ENCODE results near the gene ZCCHC3. TPM values are rescaled to one million over a fixed set of nuclear protein-coding genes. Genes with fewer than 3 reads are reported as not detected.
"Not testable (repeated sequence)": the region's sequence is repeated elsewhere in the genome, so short reads cannot be mapped to it uniquely, and the experiment has no call there.

Gene ZCCHC3
- polyA plus RNA-seq, 2 donors: 5.7 to 6.2 TPM

DNA sequence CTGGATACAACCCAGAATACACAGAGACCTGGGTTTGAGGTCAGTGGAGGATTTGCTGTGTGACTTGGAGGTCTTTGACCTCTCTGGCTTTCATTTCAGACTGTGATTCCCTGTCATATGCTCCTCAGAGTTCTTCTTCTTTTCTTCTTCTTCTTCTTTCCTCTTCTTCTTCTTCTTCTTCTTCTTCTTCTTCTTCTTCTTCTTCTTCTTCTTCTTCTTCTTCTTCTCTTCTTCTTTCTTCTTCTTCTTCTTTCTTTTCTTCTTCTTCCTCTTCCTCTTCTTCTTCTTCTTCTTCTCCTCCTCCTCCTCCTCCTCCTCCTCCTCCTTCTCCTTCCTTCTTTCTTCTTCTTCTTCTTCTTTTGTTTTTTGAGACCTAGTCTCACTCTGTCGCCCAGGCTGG lies 38.7 kb downstream of the ZCCHC3 start:
- H3K9me3 ChIP-seq (ENCODE audit: control insufficient read depth in 2 of 2, insufficient read depth in 1 of 2, low read depth in 1 of 2, low read length in 1 of 2); H3K4me1 ChIP-seq (ENCODE audit: control insufficient read depth in 2 of 2, insufficient read depth in 2 of 2, low read length in 1 of 2); H3K27ac ChIP-seq (ENCODE audit: low read depth in 2 of 2, low read length in 1 of 2); H3K36me3 ChIP-seq (ENCODE audit: control insufficient read depth in 2 of 2, insufficient read depth in 2 of 2, low read length in 1 of 2); H3K27me3 ChIP-seq (ENCODE audit: control insufficient read depth in 1 of 2, insufficient read depth in 2 of 2, low read length in 2 of 2); H3K4me3 ChIP-seq (ENCODE audit: low read depth in 1 of 2, low read length in 2 of 2): not testable (repeated sequence)
- WGBS, 2 donors: 93 to 100% methylated on average over 1 of the region's 1 CpG

DNA sequence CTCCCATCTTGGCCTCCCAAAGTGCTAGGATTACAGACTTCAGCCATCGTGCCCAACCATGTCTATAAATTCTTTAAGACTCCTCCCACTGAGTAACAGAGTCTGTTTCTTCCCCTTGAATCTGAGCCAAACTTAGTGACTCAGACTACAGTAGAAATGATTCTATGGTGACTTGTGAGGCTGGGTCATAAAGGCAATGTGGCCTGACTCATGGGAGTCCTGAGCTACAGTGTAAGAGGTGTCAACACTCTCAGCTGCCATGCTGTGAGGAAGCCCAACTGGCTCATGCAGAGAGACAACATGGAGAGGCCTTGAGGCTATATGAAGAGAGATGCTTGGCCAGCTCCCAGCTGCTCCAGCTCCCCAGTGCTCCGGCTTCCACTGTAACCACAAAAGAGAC lies 44.3 kb downstream of the ZCCHC3 start:
- no peak overlapping the region for H3K4me3 ChIP-seq (ENCODE audit: low read depth in 1 of 2, low read length in 2 of 2)
- peaks cover 5 to 6% of the 10 kb centered on the region in 2 donors for H3K9me3 ChIP-seq (ENCODE audit: control insufficient read depth in 2 of 2, insufficient read depth in 1 of 2, low read depth in 1 of 2, low read length in 1 of 2)
- WGBS, 2 donors: 51 to 62% methylated on average over 2 of the region's 2 CpGs
- no peaks in the 10 kb centered on the region for H3K36me3 ChIP-seq (ENCODE audit: control insufficient read depth in 2 of 2, insufficient read depth in 2 of 2, low read length in 1 of 2)
- H3K27me3 ChIP-seq (ENCODE audit: control insufficient read depth in 1 of 2, insufficient read depth in 2 of 2, low read length in 2 of 2): no peaks in the 10 kb centered on the region
- peaks cover 0 to 3% of the 10 kb centered on the region in 2 donors for H3K4me1 ChIP-seq (ENCODE audit: control insufficient read depth in 2 of 2, insufficient read depth in 2 of 2, low read length in 1 of 2)
- no peak overlapping the region for H3K27ac ChIP-seq (ENCODE audit: low read depth in 2 of 2, low read length in 1 of 2)

DNA sequence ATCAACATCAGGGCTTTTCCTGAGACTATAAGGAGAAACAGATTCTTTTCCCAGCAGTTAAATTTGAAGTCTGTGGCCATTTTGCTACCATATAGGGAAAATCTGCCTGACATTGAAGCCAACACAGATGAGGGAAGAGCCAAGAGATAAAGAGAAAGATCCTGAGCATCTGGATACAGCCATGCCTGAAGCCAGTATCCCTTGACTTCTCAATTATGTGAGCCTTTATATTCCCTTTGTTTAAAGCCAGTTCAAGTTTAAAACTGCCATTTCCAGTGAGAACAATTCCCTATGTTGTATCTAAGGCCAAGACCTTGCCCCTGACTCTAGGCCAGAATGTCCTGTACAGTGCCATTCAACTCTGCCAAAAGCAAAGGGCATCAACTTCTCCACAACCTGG lies 45.7 kb downstream of the ZCCHC3 start:
- Histone ChIP-seq H3K9me3 (ENCODE audit: control insufficient read depth in 2 of 2, insufficient read depth in 1 of 2, low read depth in 1 of 2, low read length in 1 of 2) (peaks cover 5 to 6% of the 10 kb centered on the region in 2 donors), H3K36me3 (ENCODE audit: control insufficient read depth in 2 of 2, insufficient read depth in 2 of 2, low read length in 1 of 2) (no peaks in the 10 kb centered on the region), H3K4me1 (ENCODE audit: control insufficient read depth in 2 of 2, insufficient read depth in 2 of 2, low read length in 1 of 2) (peaks cover 0 to 3% of the 10 kb centered on the region in 2 donors), H3K27ac (ENCODE audit: low read depth in 2 of 2, low read length in 1 of 2) (no peak overlapping the region), H3K27me3 (ENCODE audit: control insufficient read depth in 1 of 2, insufficient read depth in 2 of 2, low read length in 2 of 2) (no peaks in the 10 kb centered on the region), H3K4me3 (ENCODE audit: low read depth in 1 of 2, low read length in 2 of 2) (no peak overlapping the region)

DNA sequence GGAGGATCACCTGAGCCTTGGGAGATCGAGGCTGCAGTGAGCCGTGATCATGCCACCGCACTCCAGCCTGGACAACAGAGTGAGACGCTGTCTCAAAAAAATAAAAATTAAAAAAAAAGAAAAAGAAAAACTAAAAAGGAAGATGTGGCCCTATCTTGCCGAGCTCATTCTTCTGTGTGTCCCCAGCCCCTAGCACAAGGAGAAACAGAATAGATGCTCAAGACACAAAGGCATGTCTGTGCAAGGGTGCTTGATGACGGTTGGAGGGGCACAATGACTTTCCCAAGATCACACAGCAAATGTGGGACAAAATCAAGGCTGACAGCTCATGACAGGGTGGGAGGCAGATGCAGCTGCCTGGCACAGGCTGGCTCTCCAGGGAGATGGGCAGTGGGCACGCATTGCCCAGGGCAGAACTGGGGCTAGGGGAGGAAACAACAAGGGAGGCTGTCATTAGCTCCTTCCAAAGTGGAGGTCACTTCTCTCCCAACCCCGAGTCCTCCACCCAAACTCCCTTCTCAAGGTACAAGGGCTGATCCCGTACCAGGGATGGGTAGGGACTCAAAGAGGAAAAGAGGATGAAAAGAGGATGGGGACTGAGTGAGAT lies 48.8 kb downstream of the ZCCHC3 start:
- Histone ChIP-seq H3K9me3 (ENCODE audit: control insufficient read depth in 2 of 2, insufficient read depth in 1 of 2, low read depth in 1 of 2, low read length in 1 of 2) (peaks cover 5 to 6% of the 10 kb centered on the region in 2 donors), H3K4me1 (ENCODE audit: control insufficient read depth in 2 of 2, insufficient read depth in 2 of 2, low read length in 1 of 2) (peaks cover 0 to 5% of the 10 kb centered on the region in 2 donors), H3K27ac (ENCODE audit: low read depth in 2 of 2, low read length in 1 of 2) (peak overlapping the region; percentile 5 to 80), H3K27me3 (ENCODE audit: control insufficient read depth in 1 of 2, insufficient read depth in 2 of 2, low read length in 2 of 2) (no peaks in the 10 kb centered on the region), H3K4me3 (ENCODE audit: low read depth in 1 of 2, low read length in 2 of 2) (peak overlapping the region in 1 of 2 donors; percentile 56), H3K36me3 (ENCODE audit: control insufficient read depth in 2 of 2, insufficient read depth in 2 of 2, low read length in 1 of 2) (no peaks in the 10 kb centered on the region)
- 67 to 71% methylated on average over 9 of the region's 9 CpGs for WGBS, 2 donors

DNA sequence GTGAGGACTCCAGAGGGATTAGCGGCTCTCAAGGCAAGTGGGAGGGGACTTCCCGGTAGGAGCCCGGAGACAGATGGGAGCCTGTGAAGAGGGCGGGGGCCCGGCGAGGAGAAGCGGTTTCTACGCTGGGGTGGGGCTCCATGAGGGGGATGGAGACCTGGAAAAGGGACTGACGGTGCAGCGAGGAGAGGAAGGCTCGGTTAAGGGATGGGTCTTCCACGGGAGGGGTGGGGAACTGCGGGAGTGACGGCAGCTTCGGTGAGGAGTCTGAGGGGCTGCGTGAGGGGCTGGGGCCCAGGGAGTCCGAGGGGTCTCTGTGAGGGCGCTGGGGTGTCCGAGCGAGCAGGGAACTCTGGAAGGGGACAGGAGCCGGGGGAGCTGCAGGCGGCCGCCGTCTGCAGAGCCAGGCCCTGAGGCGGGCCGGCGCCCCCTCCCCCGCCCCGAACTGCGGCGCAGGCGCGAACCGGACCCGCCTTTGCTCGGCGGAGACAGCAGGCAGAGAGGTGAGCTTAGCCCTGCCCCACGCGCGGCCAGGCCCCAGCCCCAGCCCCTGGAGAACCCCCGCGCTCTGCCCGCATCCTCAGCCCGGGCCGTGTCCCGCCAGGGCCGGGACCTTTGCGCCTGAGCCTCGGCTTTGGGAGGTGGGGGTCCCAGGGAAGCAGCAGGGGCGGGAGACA lies 49.4 kb downstream of the ZCCHC3 start, which contains the start of gene NRSN2:
Gene NRSN2 (plus strand): TSS at position 472 of the 677 bp plus-strand sequence. CDS start 2,533 bp downstream, outside the sequence.
- H3K27ac ChIP-seq (ENCODE audit: low read depth in 2 of 2, low read length in 1 of 2): peak within 1 kb of the TSS; percentile 80 to 86
- no peaks in the 10 kb centered on the region for H3K36me3 ChIP-seq (ENCODE audit: control insufficient read depth in 2 of 2, insufficient read depth in 2 of 2, low read length in 1 of 2)
- H3K4me3 ChIP-seq (ENCODE audit: low read depth in 1 of 2, low read length in 2 of 2): peak within 1 kb of the TSS; percentile 56 to 63
- peaks cover 0 to 5% of the 10 kb centered on the region in 2 donors for H3K4me1 ChIP-seq (ENCODE audit: control insufficient read depth in 2 of 2, insufficient read depth in 2 of 2, low read length in 1 of 2)
- 2% methylated on average over 42 to 50 of the region's 50 CpGs for WGBS, 2 donors
- H3K27me3 ChIP-seq (ENCODE audit: control insufficient read depth in 1 of 2, insufficient read depth in 2 of 2, low read length in 2 of 2): no peaks in the 10 kb centered on the region
- H3K9me3 ChIP-seq (ENCODE audit: control insufficient read depth in 2 of 2, insufficient read depth in 1 of 2, low read depth in 1 of 2, low read length in 1 of 2): peaks cover 4 to 5% of the 10 kb centered on the region in 2 donors

DNA sequence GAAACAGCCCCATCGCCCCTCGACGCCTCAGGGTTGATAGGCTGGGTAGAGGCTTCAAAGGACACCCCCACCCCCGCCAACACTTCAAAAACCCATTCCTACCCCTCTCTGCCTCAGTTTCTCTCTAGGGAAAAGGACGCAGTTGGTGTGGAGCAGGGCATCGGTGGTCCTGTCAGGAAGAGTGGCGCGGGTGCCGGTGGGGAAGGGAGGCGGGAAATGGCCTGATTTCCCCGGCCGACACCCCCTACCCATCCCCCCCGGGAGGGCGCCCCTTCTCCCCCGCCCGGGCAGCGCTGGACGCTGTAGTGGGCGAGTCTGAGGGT lies 49.9 kb downstream of the ZCCHC3 start:
- H3K4me3 ChIP-seq (ENCODE audit: low read depth in 1 of 2, low read length in 2 of 2): peak overlapping the region; percentile 56 to 63
- no peaks in the 10 kb centered on the region for H3K27me3 ChIP-seq (ENCODE audit: control insufficient read depth in 1 of 2, insufficient read depth in 2 of 2, low read length in 2 of 2)
- no peaks in the 10 kb centered on the region for H3K36me3 ChIP-seq (ENCODE audit: control insufficient read depth in 2 of 2, insufficient read depth in 2 of 2, low read length in 1 of 2)
- H3K4me1 ChIP-seq (ENCODE audit: control insufficient read depth in 2 of 2, insufficient read depth in 2 of 2, low read length in 1 of 2): peaks cover 0 to 5% of the 10 kb centered on the region in 2 donors
- 0 to 3% methylated on average over 17 to 18 of the region's 19 CpGs for WGBS, 2 donors
- peaks cover 0 to 2% of the 10 kb centered on the region in 2 donors for H3K9me3 ChIP-seq (ENCODE audit: control insufficient read depth in 2 of 2, insufficient read depth in 1 of 2, low read depth in 1 of 2, low read length in 1 of 2)
- peak overlapping the region; percentile 80 to 84 for H3K27ac ChIP-seq (ENCODE audit: low read depth in 2 of 2, low read length in 1 of 2)

DNA sequence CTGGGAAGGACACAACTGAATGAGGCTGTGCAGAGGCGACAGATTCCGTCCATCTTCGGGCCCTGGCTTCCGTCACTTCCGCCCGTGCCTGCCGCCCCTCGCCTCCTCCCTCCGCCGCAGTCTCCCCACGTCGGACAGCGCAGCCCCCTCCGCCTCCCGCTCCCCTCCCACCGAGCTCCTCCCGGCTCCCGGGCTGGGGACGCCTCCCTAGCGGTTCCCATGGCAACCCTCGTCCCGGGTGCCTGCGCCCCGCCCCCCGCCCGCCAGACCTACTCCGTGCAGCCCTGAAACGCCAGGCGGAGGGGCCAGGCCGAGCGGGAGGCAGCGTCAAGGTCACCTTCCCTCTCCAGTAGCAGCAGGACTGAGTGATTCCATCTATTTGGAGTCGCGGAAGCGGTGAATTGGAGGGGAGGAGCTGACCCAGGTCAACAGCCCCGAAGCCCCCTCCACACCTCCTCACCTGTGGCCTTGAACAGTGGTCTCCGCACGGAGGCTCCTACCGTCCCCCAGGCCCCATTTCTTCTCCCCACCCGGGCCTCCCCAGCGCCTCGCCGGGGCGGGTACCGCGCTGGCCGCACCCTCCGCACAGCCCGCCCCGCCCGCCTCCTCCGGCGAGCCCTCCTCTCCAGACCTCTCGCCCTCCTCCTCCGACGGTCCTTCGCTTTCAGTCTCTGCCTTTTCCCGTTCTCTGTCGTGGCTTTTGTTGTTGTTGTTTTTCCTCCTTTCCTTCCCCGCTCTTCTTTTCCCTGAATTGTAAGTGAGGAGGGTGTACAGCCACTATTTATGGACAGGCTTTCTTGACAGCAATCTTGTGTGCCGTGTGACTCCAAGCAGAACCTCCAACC lies 50.5 kb downstream of the ZCCHC3 start:
- peaks cover 0 to 5% of the 10 kb centered on the region in 2 donors for H3K4me1 ChIP-seq (ENCODE audit: control insufficient read depth in 2 of 2, insufficient read depth in 2 of 2, low read length in 1 of 2)
- no peaks in the 10 kb centered on the region for H3K9me3 ChIP-seq (ENCODE audit: control insufficient read depth in 2 of 2, insufficient read depth in 1 of 2, low read depth in 1 of 2, low read length in 1 of 2)
- H3K4me3 ChIP-seq (ENCODE audit: low read depth in 1 of 2, low read length in 2 of 2): peak overlapping the region; percentile 56 to 63
- H3K27me3 ChIP-seq (ENCODE audit: control insufficient read depth in 1 of 2, insufficient read depth in 2 of 2, low read length in 2 of 2): no peaks in the 10 kb centered on the region
- 1% methylated on average over 49 to 61 of the region's 61 CpGs for WGBS, 2 donors
- peak overlapping the region; percentile 80 to 86 for H3K27ac ChIP-seq (ENCODE audit: low read depth in 2 of 2, low read length in 1 of 2)
- no peaks in the 10 kb centered on the region for H3K36me3 ChIP-seq (ENCODE audit: control insufficient read depth in 2 of 2, insufficient read depth in 2 of 2, low read length in 1 of 2)

DNA sequence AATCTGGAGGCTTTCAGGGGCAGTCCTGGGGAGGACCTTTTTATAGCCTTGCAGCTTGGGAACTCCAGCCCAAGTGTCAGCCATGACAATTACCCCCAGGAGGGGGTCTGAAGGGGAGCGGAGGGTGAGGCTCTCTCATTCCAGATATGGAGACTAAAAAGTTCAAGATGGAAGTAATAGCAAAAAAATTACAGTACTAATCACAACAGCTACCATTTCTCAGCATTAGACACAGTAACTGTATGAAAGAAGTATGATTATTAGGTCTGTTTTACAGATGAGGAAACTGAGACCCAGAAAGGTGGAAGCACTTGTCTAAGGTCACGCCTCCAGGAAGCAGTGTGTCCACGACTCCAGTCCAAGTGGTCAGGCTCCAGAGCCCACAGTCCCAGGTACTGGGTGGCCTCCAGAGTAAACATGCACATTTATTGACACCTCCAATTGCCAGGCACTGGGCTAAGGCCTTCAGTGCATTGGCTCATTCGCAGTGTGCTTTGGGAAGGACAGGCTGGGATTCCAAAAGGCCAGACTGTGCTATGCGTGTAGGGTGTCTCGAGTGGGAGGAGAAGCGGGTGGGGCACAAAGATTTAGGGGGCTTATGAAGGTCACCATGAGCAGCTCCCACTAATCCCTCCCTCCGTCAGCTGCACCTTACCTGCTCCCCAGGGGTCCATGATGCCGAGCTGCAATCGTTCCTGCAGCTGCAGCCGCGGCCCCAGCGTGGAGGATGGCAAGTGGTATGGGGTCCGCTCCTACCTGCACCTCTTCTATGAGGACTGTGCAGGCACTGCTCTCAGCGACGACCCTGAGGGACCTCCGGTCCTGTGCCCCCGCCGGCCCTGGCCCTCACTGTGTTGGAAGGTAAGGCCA lies 51.8 kb downstream of the ZCCHC3 start:
- Histone ChIP-seq H3K27me3 (ENCODE audit: control insufficient read depth in 1 of 2, insufficient read depth in 2 of 2, low read length in 2 of 2) (no peaks in the 10 kb centered on the region), H3K4me1 (ENCODE audit: control insufficient read depth in 2 of 2, insufficient read depth in 2 of 2, low read length in 1 of 2) (peaks cover 0 to 5% of the 10 kb centered on the region in 2 donors), H3K36me3 (ENCODE audit: control insufficient read depth in 2 of 2, insufficient read depth in 2 of 2, low read length in 1 of 2) (no peaks in the 10 kb centered on the region), H3K9me3 (ENCODE audit: control insufficient read depth in 2 of 2, insufficient read depth in 1 of 2, low read depth in 1 of 2, low read length in 1 of 2) (no peaks in the 10 kb centered on the region), H3K27ac (ENCODE audit: low read depth in 2 of 2, low read length in 1 of 2) (no peak overlapping the region), H3K4me3 (ENCODE audit: low read depth in 1 of 2, low read length in 2 of 2) (no peak overlapping the region)
- WGBS, 2 donors: 93 to 94% methylated on average over 19 of the region's 19 CpGs

Measured in esophagus (tissue), 2 donors.